ENCODE results near the gene THPO. TPM values are rescaled to one million over a fixed set of nuclear protein-coding genes. Genes with fewer than 3 reads are reported as not detected.

Gene THPO
- polyA plus RNA-seq, 4 donors: 0.19 to 2.5 TPM; not detected in 2

GRCh38 chr3:184328516-184328915, 49.5 kb downstream of the THPO start:
- Histone ChIP-seq H3K36me3 (ENCODE audit: control insufficient read depth in 3 of 3, insufficient read depth in 2 of 3, low read depth in 1 of 3, low read length in 3 of 3) (peaks cover 44 to 92% (median 70%) of the 10 kb centered on the region in 3 donors), H3K27me3 (ENCODE audit: control insufficient read depth in 3 of 3, insufficient read depth in 3 of 3, low read length in 3 of 3) (no peaks in the 10 kb centered on the region), H3K27ac (ENCODE audit: low read depth in 1 of 3, low read length in 2 of 3) (no peak overlapping the region), H3K4me3 (ENCODE audit: low read depth in 1 of 3, low read length in 3 of 3) (no peak overlapping the region), H3K4me1 (ENCODE audit: control insufficient read depth in 3 of 3, insufficient read depth in 2 of 3, low read depth in 1 of 3, low read length in 2 of 3) (no peaks in the 10 kb centered on the region), H3K9me3 (ENCODE audit: control insufficient read depth in 2 of 2, insufficient read depth in 1 of 2, low read depth in 1 of 2, low read length in 1 of 2) (no peaks in the 10 kb centered on the region)
- FAIRE-seq: no peak
- WGBS, 3 donors: 47 to 75% (median 56%) methylated on average over 3 of the region's 3 CpGs
- DNase-seq: no peak

DNA sequence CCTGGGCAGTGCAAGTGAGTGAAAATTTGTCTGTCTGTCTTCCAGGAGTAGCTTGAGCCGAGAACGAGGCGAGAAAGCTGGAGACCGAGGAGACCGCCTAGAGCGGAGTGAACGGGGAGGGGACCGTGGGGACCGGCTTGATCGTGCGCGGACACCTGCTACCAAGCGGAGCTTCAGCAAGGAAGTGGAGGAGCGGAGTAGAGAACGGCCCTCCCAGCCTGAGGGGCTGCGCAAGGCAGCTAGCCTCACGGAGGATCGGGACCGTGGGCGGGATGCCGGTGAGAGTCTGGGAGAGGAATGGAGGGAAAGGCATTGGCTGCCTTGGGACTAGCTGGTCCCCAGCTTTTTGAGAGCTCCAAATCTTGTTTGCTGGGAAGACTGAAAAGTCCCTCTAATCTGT, 50.8 kb downstream of the THPO start:
- Histone ChIP-seq H3K27me3 (ENCODE audit: control insufficient read depth in 3 of 3, insufficient read depth in 3 of 3, low read length in 3 of 3) (no peaks in the 10 kb centered on the region), H3K27ac (ENCODE audit: low read depth in 1 of 3, low read length in 2 of 3) (no peak overlapping the region), H3K9me3 (ENCODE audit: control insufficient read depth in 2 of 2, insufficient read depth in 1 of 2, low read depth in 1 of 2, low read length in 1 of 2) (no peaks in the 10 kb centered on the region), H3K4me1 (ENCODE audit: control insufficient read depth in 3 of 3, insufficient read depth in 2 of 3, low read depth in 1 of 3, low read length in 2 of 3) (no peaks in the 10 kb centered on the region), H3K4me3 (ENCODE audit: low read depth in 1 of 3, low read length in 3 of 3) (no peak overlapping the region), H3K36me3 (ENCODE audit: control insufficient read depth in 3 of 3, insufficient read depth in 2 of 3, low read depth in 1 of 3, low read length in 3 of 3) (peaks cover 53 to 93% (median 71%) of the 10 kb centered on the region in 3 donors)
- no peak for FAIRE-seq
- 96 to 97% (median 97%) methylated on average over 21 of the region's 21 CpGs for WGBS, 3 donors
- no peak for DNase-seq

GRCh38 chr3:184325715-184326369, 52.2 kb downstream of the THPO start:
- Histone ChIP-seq H3K36me3 (ENCODE audit: control insufficient read depth in 3 of 3, insufficient read depth in 2 of 3, low read depth in 1 of 3, low read length in 3 of 3) (peaks cover 61 to 93% (median 70%) of the 10 kb centered on the region in 3 donors), H3K9me3 (ENCODE audit: control insufficient read depth in 2 of 2, insufficient read depth in 1 of 2, low read depth in 1 of 2, low read length in 1 of 2) (no peaks in the 10 kb centered on the region), H3K27me3 (ENCODE audit: control insufficient read depth in 3 of 3, insufficient read depth in 3 of 3, low read length in 3 of 3) (no peaks in the 10 kb centered on the region), H3K4me1 (ENCODE audit: control insufficient read depth in 3 of 3, insufficient read depth in 2 of 3, low read depth in 1 of 3, low read length in 2 of 3) (no peaks in the 10 kb centered on the region), H3K27ac (ENCODE audit: low read depth in 1 of 3, low read length in 2 of 3) (no peak overlapping the region), H3K4me3 (ENCODE audit: low read depth in 1 of 3, low read length in 3 of 3) (no peak overlapping the region)
- no peak for DNase-seq
- WGBS, 3 donors: 77 to 84% (median 79%) methylated on average over 6 of the region's 6 CpGs
- FAIRE-seq: no peak

- 91 to 93% (median 93%) methylated on average over 13 of the region's 13 CpGs for WGBS, 3 donors
- Histone ChIP-seq H3K9me3 (ENCODE audit: control insufficient read depth in 2 of 2, insufficient read depth in 1 of 2, low read depth in 1 of 2, low read length in 1 of 2) (no peaks in the 10 kb centered on the region), H3K36me3 (ENCODE audit: control insufficient read depth in 3 of 3, insufficient read depth in 2 of 3, low read depth in 1 of 3, low read length in 3 of 3) (peaks cover 67 to 95% (median 74%) of the 10 kb centered on the region in 3 donors), H3K4me3 (ENCODE audit: low read depth in 1 of 3, low read length in 3 of 3) (no peak overlapping the region), H3K27me3 (ENCODE audit: control insufficient read depth in 3 of 3, insufficient read depth in 3 of 3, low read length in 3 of 3) (no peaks in the 10 kb centered on the region), H3K27ac (ENCODE audit: low read depth in 1 of 3, low read length in 2 of 3) (no peak overlapping the region), H3K4me1 (ENCODE audit: control insufficient read depth in 3 of 3, insufficient read depth in 2 of 3, low read depth in 1 of 3, low read length in 2 of 3) (no peaks in the 10 kb centered on the region)
- DNase-seq (no peak), FAIRE-seq (no peak)
Observed at GRCh38 chr3:184325269-184325668, 52.7 kb downstream of the THPO start.

DNA sequence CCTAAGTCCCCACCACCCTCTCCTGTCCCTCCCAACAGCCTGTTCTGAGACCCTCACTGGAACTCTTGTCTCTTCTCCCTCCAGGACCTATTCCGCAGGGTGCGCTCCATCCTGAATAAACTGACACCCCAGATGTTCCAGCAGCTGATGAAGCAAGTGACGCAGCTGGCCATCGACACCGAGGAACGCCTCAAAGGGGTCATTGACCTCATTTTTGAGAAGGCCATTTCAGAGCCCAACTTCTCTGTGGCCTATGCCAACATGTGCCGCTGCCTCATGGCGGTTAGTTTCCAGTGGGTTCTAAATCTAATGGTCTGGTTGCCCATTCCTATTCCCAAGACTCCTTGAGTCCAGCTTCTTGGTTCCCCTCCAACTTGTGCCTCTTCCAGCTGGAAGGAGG, 54.3 kb downstream of the THPO start:
- H3K4me1 ChIP-seq (ENCODE audit: control insufficient read depth in 3 of 3, insufficient read depth in 2 of 3, low read depth in 1 of 3, low read length in 2 of 3): peaks cover 4 to 10% (median 6%) of the 10 kb centered on the region in 3 donors
- peaks cover 68 to 95% (median 70%) of the 10 kb centered on the region in 3 donors for H3K36me3 ChIP-seq (ENCODE audit: control insufficient read depth in 3 of 3, insufficient read depth in 2 of 3, low read depth in 1 of 3, low read length in 3 of 3)
- H3K27ac ChIP-seq (ENCODE audit: low read depth in 1 of 3, low read length in 2 of 3): no peak overlapping the region
- 82 to 93% (median 90%) methylated on average over 8 of the region's 8 CpGs for WGBS, 3 donors
- DNase-seq (no peak), FAIRE-seq (no peak)
- H3K4me3 ChIP-seq (ENCODE audit: low read depth in 1 of 3, low read length in 3 of 3): no peak overlapping the region
- no peaks in the 10 kb centered on the region for H3K9me3 ChIP-seq (ENCODE audit: control insufficient read depth in 2 of 2, insufficient read depth in 1 of 2, low read depth in 1 of 2, low read length in 1 of 2)
- H3K27me3 ChIP-seq (ENCODE audit: control insufficient read depth in 3 of 3, insufficient read depth in 3 of 3, low read length in 3 of 3): no peaks in the 10 kb centered on the region

DNA sequence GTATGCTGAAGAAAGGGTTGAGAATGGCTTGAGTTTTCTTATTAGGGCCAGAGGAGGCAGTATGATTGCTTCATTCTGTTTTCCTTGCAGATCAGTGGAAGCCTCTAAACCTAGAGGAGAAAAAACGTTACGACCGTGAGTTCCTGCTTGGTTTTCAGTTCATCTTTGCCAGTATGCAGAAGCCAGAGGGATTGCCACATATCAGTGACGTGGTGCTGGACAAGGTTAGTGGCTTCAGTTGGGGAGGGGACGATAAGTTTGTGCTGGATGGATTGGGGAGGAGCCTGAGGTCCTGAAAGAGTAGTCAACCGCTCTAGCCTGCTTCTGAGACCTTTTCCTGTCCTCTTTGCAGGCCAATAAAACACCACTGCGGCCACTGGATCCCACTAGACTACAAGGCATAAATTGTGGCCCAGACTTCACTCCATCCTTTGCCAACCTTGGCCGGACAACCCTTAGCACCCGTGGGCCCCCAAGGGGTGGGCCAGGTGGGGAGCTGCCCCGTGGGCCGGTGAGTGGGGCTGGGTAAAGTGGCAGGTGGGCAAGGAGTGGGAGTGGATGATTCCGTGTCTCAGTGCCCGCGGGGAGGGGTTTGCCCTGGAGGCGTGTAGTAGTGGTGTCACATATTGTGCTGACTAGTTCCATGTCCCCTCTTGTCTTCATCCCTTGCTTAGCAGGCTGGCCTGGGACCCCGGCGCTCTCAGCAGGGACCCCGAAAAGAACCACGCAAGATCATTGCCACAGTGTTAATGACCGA, 55.1 kb downstream of the THPO start:
- DNase-seq (no peak), FAIRE-seq (no peak)
- Histone ChIP-seq H3K4me1 (ENCODE audit: control insufficient read depth in 3 of 3, insufficient read depth in 2 of 3, low read depth in 1 of 3, low read length in 2 of 3) (peaks cover 4 to 11% (median 6%) of the 10 kb centered on the region in 3 donors), H3K27me3 (ENCODE audit: control insufficient read depth in 3 of 3, insufficient read depth in 3 of 3, low read length in 3 of 3) (no peaks in the 10 kb centered on the region), H3K4me3 (ENCODE audit: low read depth in 1 of 3, low read length in 3 of 3) (no peak overlapping the region), H3K36me3 (ENCODE audit: control insufficient read depth in 3 of 3, insufficient read depth in 2 of 3, low read depth in 1 of 3, low read length in 3 of 3) (peaks cover 63 to 93% (median 66%) of the 10 kb centered on the region in 3 donors), H3K9me3 (ENCODE audit: control insufficient read depth in 2 of 2, insufficient read depth in 1 of 2, low read depth in 1 of 2, low read length in 1 of 2) (no peaks in the 10 kb centered on the region), H3K27ac (ENCODE audit: low read depth in 1 of 3, low read length in 2 of 3) (no peak overlapping the region)
- 89 to 91% (median 89%) methylated on average over 20 of the region's 20 CpGs for WGBS, 3 donors

Other genes with a start within 250 kb of the THPO start
- 10 to 100 TPM; 33.8 to 45.9 (median 38.8) TPM for gene EIF2B5, start 242.8 kb downstream of the THPO start, polyA plus RNA-seq
- gene DVL3, start 222.8 kb downstream of the THPO start, polyA plus RNA-seq: 10 to 100 TPM; 33.5 to 69.6 (median 35.3) TPM
- gene AP2M1, start 203.4 kb downstream of the THPO start, polyA plus RNA-seq: 100 to 1,000 TPM; 240 to 283 (median 270) TPM
- gene ABCF3, start 192.0 kb downstream of the THPO start, polyA plus RNA-seq: 10 to 100 TPM; 43.7 to 93.5 (median 65.4) TPM
- gene VWA5B2, start 148.6 kb downstream of the THPO start, polyA plus RNA-seq: 10 to 100 TPM in 1 of 4 donors, 1 to 10 TPM in 3; 1.4 to 15.3 (median 2.5) TPM
- gene ALG3, start 129.2 kb downstream of the THPO start, polyA plus RNA-seq: 10 to 100 TPM; 13.0 to 87.4 (median 32.3) TPM
- 1 to 10 TPM; 4.9 to 9.7 (median 8.1) TPM for gene EEF1AKMT4, start 128.5 kb downstream of the THPO start, polyA plus RNA-seq
- gene CAMK2N2, start 116.7 kb downstream of the THPO start, polyA plus RNA-seq: under 1 TPM in 2 of 4 donors, not detected in 2; 0.12 to 0.72 TPM
- gene ECE2, start 102.2 kb downstream of the THPO start, polyA plus RNA-seq: 1 to 10 TPM in 1 of 4 donors, under 1 TPM in 1, not detected in 2; 0.04 to 2.1 TPM
- gene PSMD2, start 79.0 kb downstream of the THPO start, polyA plus RNA-seq: 100 to 1,000 TPM; 104 to 149 (median 122) TPM
- gene EIF4G1, start 63.6 kb downstream of the THPO start, polyA plus RNA-seq: 100 to 1,000 TPM; 115 to 220 (median 155) TPM
- gene FAM131A, start 40.6 kb downstream of the THPO start, polyA plus RNA-seq: 10 to 100 TPM in 3 of 4 donors, 1 to 10 TPM in 1; 9.7 to 13.1 (median 10.8) TPM
- 10 to 100 TPM; 10.0 to 30.9 (median 15.3) TPM for gene CLCN2, start 16.6 kb downstream of the THPO start, polyA plus RNA-seq
- 100 to 1,000 TPM; 124 to 346 (median 204) TPM for gene POLR2H, start 16.5 kb downstream of the THPO start, polyA plus RNA-seq
- 1 to 10 TPM in 2 of 4 donors, under 1 TPM in 1, not detected in 1; 0.27 to 3.8 (median 3.4) TPM for gene CHRD, start 1.8 kb upstream of the THPO start, polyA plus RNA-seq
- gene EPHB3, start 183.6 kb upstream of the THPO start, polyA plus RNA-seq: 10 to 100 TPM in 2 of 4 donors, under 1 TPM in 2; 0.27 to 16.7 (median 8.3) TPM

Measured in small intestine (tissue), 7 donors.